Osteoblast (primary cell): Measurements from ENCODE around the gene FADS2. TPM values are rescaled to one million over a fixed set of nuclear protein-coding genes. Genes with fewer than 3 reads are reported as not detected.

Experiments
- DNase-seq: peaks from one replicate; pipeline ENCODE4 v3.0.0; 2011; ENCODE audit warnings: low spot score, mixed read lengths; ENCODE audit not compliant: insufficient read length; ENCODE audit errors: missing footprints
- H2AFZ ChIP-seq: 2 replicates; pipeline ENCODE4 v1.6.0; 2011; ENCODE audit warnings: mild to moderate bottlenecking, low read length
- H3K27ac ChIP-seq: 2 replicates; pipeline ENCODE4 v1.5.1; 2011; ENCODE audit warnings: mild to moderate bottlenecking, low read depth, low read length, moderate library complexity
- H3K27me3 ChIP-seq: 2 replicates; pipeline ENCODE4 v1.6.0; 2012; ENCODE audit warnings: mild to moderate bottlenecking, control low read depth, inconsistent platforms, low read length, moderate library complexity; ENCODE audit not compliant: insufficient read depth
- H3K36me3 ChIP-seq: 2 replicates; pipeline ENCODE4 v1.5.1; 2011; ENCODE audit warnings: mild to moderate bottlenecking, low read length, control low read depth, moderate library complexity; ENCODE audit not compliant: insufficient read depth
- H3K4me1 ChIP-seq: 2 replicates; pipeline ENCODE4 v1.5.1; 2011; ENCODE audit warnings: mild to moderate bottlenecking, low read length, control low read depth, moderate library complexity; ENCODE audit not compliant: insufficient read depth
- H3K4me2 ChIP-seq: 2 replicates; pipeline ENCODE4 v1.6.0; 2011; ENCODE audit warnings: mild to moderate bottlenecking, low read length; ENCODE audit not compliant: insufficient read depth
- H3K4me3 ChIP-seq: fragments of 200-600 bp; sonication (generic); 3 replicates; pipeline ENCODE4 v1.5.1; 2012; ENCODE audit warnings: mild to moderate bottlenecking, low read length, inconsistent platforms; ENCODE audit not compliant: insufficient read depth
- H3K79me2 ChIP-seq: 2 replicates; pipeline ENCODE4 v1.6.0; 2012; ENCODE audit warnings: mild to moderate bottlenecking, low read length, control low read depth, inconsistent platforms; ENCODE audit not compliant: insufficient read depth
- H3K9me3 ChIP-seq: 2 replicates; pipeline ENCODE4 v1.5.1; 2011; ENCODE audit warnings: low read depth, low read length, control low read depth
- H4K20me1 ChIP-seq: 2 replicates; pipeline ENCODE4 v1.6.0; 2012; ENCODE audit warnings: mild to moderate bottlenecking, low read length, control low read depth; ENCODE audit not compliant: insufficient read depth
- CTCF ChIP-seq: IDR thresholded peaks from 2 replicates; pipeline ENCODE4 v1.5.1; 2011; ENCODE audit warnings: mild to moderate bottlenecking, low read depth, low read length, moderate library complexity; ENCODE audit errors: extremely low read depth
- small RNA-seq: library from RNA; depleted of rRNA; stranded (forward); fragments of <200 nt; gene quantifications from one replicate; pipeline ENCODE3, GENCODE V24; 2012
- total RNA-seq: library from RNA; depleted of rRNA; stranded (reverse); fragments of >200 nt; gene quantifications from 2 replicates; pipeline ENCODE4 v1.2.3, GENCODE V29; 2012

FADS2 gene
- total RNA-seq, 1 donor = 275 TPM

DNA sequence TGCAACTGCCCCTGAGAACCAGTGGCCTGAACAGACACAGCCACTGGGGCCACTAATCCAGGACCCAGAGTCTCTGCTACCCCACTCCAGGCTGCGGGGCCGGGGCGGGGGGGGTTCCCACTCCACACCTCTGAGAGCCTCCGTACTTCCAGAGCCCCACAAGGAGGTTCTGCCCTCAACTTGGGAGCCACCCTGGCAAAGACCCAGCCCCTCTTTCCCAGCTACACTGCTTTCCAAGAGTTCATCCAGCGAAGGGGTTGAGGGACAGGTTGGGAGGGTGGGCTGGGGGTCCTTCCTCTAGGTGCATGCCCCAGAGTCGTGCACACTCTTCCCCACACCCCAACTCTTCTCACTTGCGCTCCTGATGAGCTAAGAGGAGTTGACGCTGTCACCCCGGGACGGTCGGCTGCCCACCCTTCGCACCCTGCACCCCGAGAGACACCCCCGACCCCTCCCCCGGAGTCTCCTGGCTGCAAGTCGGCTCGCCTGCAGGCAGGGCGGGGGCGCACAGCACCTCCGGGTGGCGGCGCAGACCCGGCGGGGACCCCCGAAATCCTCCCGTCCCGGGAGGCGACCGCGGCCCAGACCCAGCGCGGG is 88.7 kb downstream of the FADS2 start:
- Histone ChIP-seq H3K4me2 (peak overlapping the region; percentile 83), H3K4me1 (peaks cover 4% of the 10 kb centered on the region), H3K27me3 (peaks cover 10% of the 10 kb centered on the region), H2AFZ (no peak overlapping the region), H3K36me3 (no peaks in the 10 kb centered on the region), H4K20me1 (no peaks in the 10 kb centered on the region), H3K79me2 (peaks cover 3% of the 10 kb centered on the region), H3K27ac (no peak overlapping the region), H3K4me3 (peak overlapping the region; percentile 73), H3K9me3 (no peaks in the 10 kb centered on the region)
- TF ChIP-seq CTCF = no peak
- DNase-seq = peak; percentile 93

Small RNAs within 50 kb of the gene (small RNA-seq; reads per million reads assigned to genes)
- gene MIR6746 = not detected

Other genes with a start within 250 kb of the FADS2 start
- gene SYT7, start 247.2 kb upstream of the FADS2 start, total RNA-seq = 3.6 and 6.8 TPM in 2 replicates
- 2.9 and 3.6 TPM in 2 replicates for gene DAGLA, start 147.9 kb upstream of the FADS2 start, total RNA-seq
- gene MYRF, start 75.7 kb upstream of the FADS2 start, total RNA-seq = 0.29 and 0.36 TPM in 2 replicates
- gene TMEM258, start 35.7 kb upstream of the FADS2 start, total RNA-seq = 63.3 and 81.9 TPM in 2 replicates
- 7.7 and 9.0 TPM in 2 replicates for gene FEN1, start 35.4 kb upstream of the FADS2 start, total RNA-seq
- gene FADS1, start 11.3 kb upstream of the FADS2 start, total RNA-seq = 303 and 323 TPM in 2 replicates
- 127 and 144 TPM in 2 replicates for gene FADS3, start 63.2 kb downstream of the FADS2 start, total RNA-seq
- 15.9 and 20.3 TPM in 2 replicates for gene RAB3IL1, start 89.3 kb downstream of the FADS2 start, total RNA-seq
- gene BEST1, start 122.1 kb downstream of the FADS2 start, total RNA-seq = 5.6 and 8.0 TPM in 2 replicates
- gene FTH1, start 139.3 kb downstream of the FADS2 start, total RNA-seq = 1,459 and 1,507 TPM in 2 replicates